ENCODE results near the gene ASB10.

The ASB10 gene

DNA sequence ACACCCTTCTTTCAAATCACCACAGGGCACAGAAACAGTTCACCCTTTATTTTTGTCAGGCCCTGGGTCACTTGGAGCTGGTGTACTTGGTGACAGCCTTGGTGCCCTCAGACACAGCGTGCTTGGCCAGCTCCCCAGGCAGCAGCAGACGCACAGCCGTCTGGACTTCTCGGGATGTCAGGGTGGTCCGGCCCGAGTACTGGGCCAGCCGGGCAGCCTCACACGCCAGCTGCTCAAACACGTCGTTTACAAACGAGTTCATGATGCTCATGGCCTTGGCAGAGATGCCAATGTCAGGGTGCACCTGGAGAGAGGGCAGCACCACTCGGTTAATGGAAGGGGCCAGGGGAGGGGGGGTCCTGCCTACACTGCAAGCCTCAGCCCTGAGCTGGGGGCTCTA is 20.8 kb upstream of the ASB10 start:
- no peak for TF ChIP-seq EZH2phosphoT487 (conservative IDR thresholded peaks at IDR 0.05; ENCODE audit: low read length)
- TF ChIP-seq, protein P1, sequence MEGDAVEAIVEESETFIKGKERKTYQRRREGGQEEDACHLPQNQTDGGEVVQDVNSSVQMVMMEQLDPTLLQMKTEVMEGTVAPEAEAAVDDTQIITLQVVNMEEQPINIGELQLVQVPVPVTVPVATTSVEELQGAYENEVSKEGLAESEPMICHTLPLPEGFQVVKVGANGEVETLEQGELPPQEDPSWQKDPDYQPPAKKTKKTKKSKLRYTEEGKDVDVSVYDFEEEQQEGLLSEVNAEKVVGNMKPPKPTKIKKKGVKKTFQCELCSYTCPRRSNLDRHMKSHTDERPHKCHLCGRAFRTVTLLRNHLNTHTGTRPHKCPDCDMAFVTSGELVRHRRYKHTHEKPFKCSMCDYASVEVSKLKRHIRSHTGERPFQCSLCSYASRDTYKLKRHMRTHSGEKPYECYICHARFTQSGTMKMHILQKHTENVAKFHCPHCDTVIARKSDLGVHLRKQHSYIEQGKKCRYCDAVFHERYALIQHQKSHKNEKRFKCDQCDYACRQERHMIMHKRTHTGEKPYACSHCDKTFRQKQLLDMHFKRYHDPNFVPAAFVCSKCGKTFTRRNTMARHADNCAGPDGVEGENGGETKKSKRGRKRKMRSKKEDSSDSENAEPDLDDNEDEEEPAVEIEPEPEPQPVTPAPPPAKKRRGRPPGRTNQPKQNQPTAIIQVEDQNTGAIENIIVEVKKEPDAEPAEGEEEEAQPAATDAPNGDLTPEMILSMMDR (IDR thresholded peaks at IDR 0.05; ENCODE audit: insufficient read depth, low read length, poor library complexity, severe bottlenecking), result no peak
- Histone ChIP-seq H3K9ac (ENCODE audit: low read length) (no peak overlapping the region), H3K79me2 (ENCODE audit: insufficient read depth, low read length) (no peaks in the 10 kb centered on the region), H3K27ac (ENCODE audit: low read depth, low read length) (no peak overlapping the region), H3K4me2 (ENCODE audit: low read depth, low read length, poor library complexity, severe bottlenecking) (no peak overlapping the region), H3K27me3 (ENCODE audit: low read length) (no peaks in the 10 kb centered on the region), H2AFZ (ENCODE audit: low read depth, low read length, severe bottlenecking) (no peak overlapping the region), H3F3A (ENCODE audit: insufficient read depth) (no peaks in the 10 kb centered on the region), H3K36me3 (ENCODE audit: low read length) (no peaks in the 10 kb centered on the region), H3K4me3 (ENCODE audit: insufficient read depth, low read length, poor library complexity, severe bottlenecking) (no peak overlapping the region), H3K9me3 (ENCODE audit: insufficient read depth, low read length) (no peaks in the 10 kb centered on the region), H4K20me1 (ENCODE audit: low read depth, low read length) (no peaks in the 10 kb centered on the region), H3K9me2 (replicated peaks; ENCODE audit: insufficient read depth, low read length) (no peaks in the 10 kb centered on the region)

DNA sequence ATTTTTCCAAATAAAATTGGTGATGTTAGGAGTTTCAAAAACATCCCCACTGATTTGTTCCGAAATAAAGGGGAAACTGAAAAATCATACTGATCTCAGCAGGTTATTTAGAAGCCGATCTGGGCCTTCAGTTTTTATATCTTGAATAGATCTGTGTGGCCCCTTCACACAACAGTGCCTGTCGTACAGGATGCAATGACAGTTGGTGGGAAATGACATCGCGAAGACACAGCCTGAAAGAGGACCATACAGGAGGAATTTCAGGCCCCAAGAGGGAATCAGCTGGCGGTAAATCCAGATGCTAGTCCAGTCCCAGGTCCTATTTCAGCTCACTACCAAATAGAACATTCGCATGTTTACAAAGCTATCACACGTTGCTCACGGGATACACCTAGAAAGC is 20.3 kb upstream of the ASB10 start:
- H3K4me2 ChIP-seq (ENCODE audit: low read depth, low read length, poor library complexity, severe bottlenecking), result no peak overlapping the region
- no peaks in the 10 kb centered on the region for H3K9me3 ChIP-seq (ENCODE audit: insufficient read depth, low read length)
- no peak overlapping the region for H3K4me3 ChIP-seq (ENCODE audit: insufficient read depth, low read length, poor library complexity, severe bottlenecking)
- no peaks in the 10 kb centered on the region for H3K27me3 ChIP-seq (ENCODE audit: low read length)
- no peaks in the 10 kb centered on the region for H3K79me2 ChIP-seq (ENCODE audit: insufficient read depth, low read length)
- no peak overlapping the region for H3K9ac ChIP-seq (ENCODE audit: low read length)
- H4K20me1 ChIP-seq (ENCODE audit: low read depth, low read length), result no peaks in the 10 kb centered on the region
- no peaks in the 10 kb centered on the region for H3K9me2 ChIP-seq (replicated peaks; ENCODE audit: insufficient read depth, low read length)
- H3F3A ChIP-seq (ENCODE audit: insufficient read depth), result no peaks in the 10 kb centered on the region
- H2AFZ ChIP-seq (ENCODE audit: low read depth, low read length, severe bottlenecking), result no peak overlapping the region
- TF ChIP-seq, protein P1 (IDR thresholded peaks at IDR 0.05; ENCODE audit: insufficient read depth, low read length, poor library complexity, severe bottlenecking), result no peak
- no peak for TF ChIP-seq EZH2phosphoT487 (conservative IDR thresholded peaks at IDR 0.05; ENCODE audit: low read length)
- H3K27ac ChIP-seq (ENCODE audit: low read depth, low read length), result no peak overlapping the region
- no peaks in the 10 kb centered on the region for H3K36me3 ChIP-seq (ENCODE audit: low read length)

GRCh38 chr7:151206914-151207313 is 19.9 kb upstream of the ASB10 start:
- H3K27ac ChIP-seq (ENCODE audit: low read depth, low read length), result no peak overlapping the region
- no peaks in the 10 kb centered on the region for H3K27me3 ChIP-seq (ENCODE audit: low read length)
- no peak overlapping the region for H3K4me3 ChIP-seq (ENCODE audit: insufficient read depth, low read length, poor library complexity, severe bottlenecking)
- no peaks in the 10 kb centered on the region for H3K79me2 ChIP-seq (ENCODE audit: insufficient read depth, low read length)
- no peak overlapping the region for H2AFZ ChIP-seq (ENCODE audit: low read depth, low read length, severe bottlenecking)
- no peak for TF ChIP-seq EZH2phosphoT487 (conservative IDR thresholded peaks at IDR 0.05; ENCODE audit: low read length)
- no peaks in the 10 kb centered on the region for H3K36me3 ChIP-seq (ENCODE audit: low read length)
- no peaks in the 10 kb centered on the region for H4K20me1 ChIP-seq (ENCODE audit: low read depth, low read length)
- no peaks in the 10 kb centered on the region for H3K9me2 ChIP-seq (replicated peaks; ENCODE audit: insufficient read depth, low read length)
- no peaks in the 10 kb centered on the region for H3F3A ChIP-seq (ENCODE audit: insufficient read depth)
- H3K9ac ChIP-seq (ENCODE audit: low read length), result no peak overlapping the region
- H3K9me3 ChIP-seq (ENCODE audit: insufficient read depth, low read length), result no peaks in the 10 kb centered on the region
- H3K4me2 ChIP-seq (ENCODE audit: low read depth, low read length, poor library complexity, severe bottlenecking), result no peak overlapping the region

GRCh38 chr7:151205730-151206129 is 18.7 kb upstream of the ASB10 start:
- H3K9me2 ChIP-seq (replicated peaks; ENCODE audit: insufficient read depth, low read length), result no peaks in the 10 kb centered on the region
- no peak overlapping the region for H3K4me2 ChIP-seq (ENCODE audit: low read depth, low read length, poor library complexity, severe bottlenecking)
- TF ChIP-seq EZH2phosphoT487 (conservative IDR thresholded peaks at IDR 0.05; ENCODE audit: low read length), result no peak
- TF ChIP-seq, protein P1 (IDR thresholded peaks at IDR 0.05; ENCODE audit: insufficient read depth, low read length, poor library complexity, severe bottlenecking), result no peak

More at GRCh38 chr7:151205730-151206129, 18.7 kb upstream of the ASB10 start:
- Histone ChIP-seq H3F3A (ENCODE audit: insufficient read depth) (no peaks in the 10 kb centered on the region), H3K9ac (ENCODE audit: low read length) (no peak overlapping the region), H3K9me3 (ENCODE audit: insufficient read depth, low read length) (no peaks in the 10 kb centered on the region), H4K20me1 (ENCODE audit: low read depth, low read length) (no peaks in the 10 kb centered on the region), H3K27ac (ENCODE audit: low read depth, low read length) (no peak overlapping the region), H3K79me2 (ENCODE audit: insufficient read depth, low read length) (no peaks in the 10 kb centered on the region), H3K4me3 (ENCODE audit: insufficient read depth, low read length, poor library complexity, severe bottlenecking) (no peak overlapping the region), H3K27me3 (ENCODE audit: low read length) (no peaks in the 10 kb centered on the region), H2AFZ (ENCODE audit: low read depth, low read length, severe bottlenecking) (no peak overlapping the region), H3K36me3 (ENCODE audit: low read length) (no peaks in the 10 kb centered on the region)

Measured in SU-DHL-6 (cell line).